HuH-7.5 (cell line): Measurements from ENCODE around the gene TIGD4.

Experiments
- DNase-seq: peaks from one replicate; pipeline ENCODE4 v3.0.0; 2011; ENCODE audit warnings: low spot score

Gene TIGD4

GRCh38 chr4:152779513-152780266 lies at the start of gene TIGD4, which contains the start of gene ARFIP1:
Gene TIGD4, minus strand, starts transcription at chr4:152779730. Its CDS starts 8,726 bp downstream, at chr4:152771004.
Gene ARFIP1, plus strand, starts transcription at chr4:152779954. Its CDS starts 49,680 bp downstream, at chr4:152829634.
- peak; percentile 69 for DNase-seq

GRCh38 chr4:152828122-152828521 lies 48.6 kb upstream of the TIGD4 start:
- no peak for DNase-seq

GRCh38 chr4:152825336-152825735 lies 45.8 kb upstream of the TIGD4 start:
- no peak for DNase-seq

- no peak for DNase-seq
These were observed 45.0 kb upstream of the TIGD4 start for GRCh38 chr4:152824561-152824960.

- DNase-seq = no peak
These were observed 42.8 kb upstream of the TIGD4 start for GRCh38 chr4:152822323-152822722.

- no peak for DNase-seq
These were observed 40.5 kb upstream of the TIGD4 start for GRCh38 chr4:152820073-152820472.

- DNase-seq = no peak
These were observed 39.6 kb upstream of the TIGD4 start for GRCh38 chr4:152819026-152819645.

GRCh38 chr4:152817331-152817730 lies 37.8 kb upstream of the TIGD4 start:
- DNase-seq = no peak

GRCh38 chr4:152815078-152815477 lies 35.5 kb upstream of the TIGD4 start:
- no peak for DNase-seq

- no peak for DNase-seq
These were observed 31.3 kb upstream of the TIGD4 start for GRCh38 chr4:152810715-152811287.

GRCh38 chr4:152808670-152809069 lies 29.1 kb upstream of the TIGD4 start:
- no peak for DNase-seq

GRCh38 chr4:152807294-152807829 lies 27.8 kb upstream of the TIGD4 start:
- DNase-seq = no peak

GRCh38 chr4:152806501-152807125 lies 27.1 kb upstream of the TIGD4 start:
- DNase-seq = no peak

GRCh38 chr4:152805818-152806217 lies 26.3 kb upstream of the TIGD4 start:
- no peak for DNase-seq

- no peak for DNase-seq
These were observed 25.6 kb upstream of the TIGD4 start for GRCh38 chr4:152805071-152805650.

- DNase-seq = no peak
These were observed 24.0 kb upstream of the TIGD4 start for GRCh38 chr4:152803541-152803940.

GRCh38 chr4:152795891-152796290 lies 16.4 kb upstream of the TIGD4 start:
- DNase-seq = no peak

- DNase-seq = no peak
These were observed 7.1 kb upstream of the TIGD4 start for GRCh38 chr4:152786627-152787026.

GRCh38 chr4:152785639-152786615 lies 6.4 kb upstream of the TIGD4 start:
- no peak for DNase-seq

GRCh38 chr4:152784490-152785350 lies 5.2 kb upstream of the TIGD4 start:
- DNase-seq = no peak
